ENCODE measurements around the gene SLFN5.

The SLFN5 gene

GRCh38 chr17:35235289-35235688, 7.6 kb upstream of the SLFN5 start:
- no peak overlapping the region for H3K4me3 ChIP-seq (ENCODE audit: low read depth, low read length)
- no peak for TF ChIP-seq CTCF (IDR thresholded peaks at IDR 0.05; ENCODE audit: borderline replicate concordance, insufficient read depth, low read depth, low read length)

GRCh38 chr17:35235917-35236316, 7.0 kb upstream of the SLFN5 start:
- no peak for TF ChIP-seq CTCF (IDR thresholded peaks at IDR 0.05; ENCODE audit: borderline replicate concordance, insufficient read depth, low read depth, low read length)
- H3K4me3 ChIP-seq (ENCODE audit: low read depth, low read length) = no peak overlapping the region

- no peak overlapping the region for H3K4me3 ChIP-seq (ENCODE audit: low read depth, low read length)
- no peak for TF ChIP-seq CTCF (IDR thresholded peaks at IDR 0.05; ENCODE audit: borderline replicate concordance, insufficient read depth, low read depth, low read length)
These were observed 6.1 kb upstream of the SLFN5 start for GRCh38 chr17:35236821-35237220.

- TF ChIP-seq CTCF (IDR thresholded peaks at IDR 0.05; ENCODE audit: borderline replicate concordance, insufficient read depth, low read depth, low read length) = no peak
- H3K4me3 ChIP-seq (ENCODE audit: low read depth, low read length) = no peak overlapping the region
These were observed 4.1 kb upstream of the SLFN5 start for GRCh38 chr17:35238821-35239220.

- TF ChIP-seq CTCF (IDR thresholded peaks at IDR 0.05; ENCODE audit: borderline replicate concordance, insufficient read depth, low read depth, low read length) = no peak
These were observed 3.0 kb upstream of the SLFN5 start for GRCh38 chr17:35239823-35240222.

GRCh38 chr17:35240861-35241260, 2.0 kb upstream of the SLFN5 start:
- TF ChIP-seq CTCF (IDR thresholded peaks at IDR 0.05; ENCODE audit: borderline replicate concordance, insufficient read depth, low read depth, low read length) = no peak
- no peak overlapping the region for H3K4me3 ChIP-seq (ENCODE audit: low read depth, low read length)

More at GRCh38 chr17:35239823-35240222, 3.0 kb upstream of the SLFN5 start:
- H3K4me3 ChIP-seq (ENCODE audit: low read depth, low read length) = no peak overlapping the region

- TF ChIP-seq CTCF (IDR thresholded peaks at IDR 0.05; ENCODE audit: borderline replicate concordance, insufficient read depth, low read depth, low read length) = no peak
- no peak overlapping the region for H3K4me3 ChIP-seq (ENCODE audit: low read depth, low read length)
These were observed 1.4 kb upstream of the SLFN5 start for GRCh38 chr17:35241520-35241919.
